Forelimb muscle (tissue), 1 donor: ENCODE results near the gene SDHC. TPM values are rescaled to one million over a fixed set of nuclear protein-coding genes. Genes with fewer than 3 reads are reported as not detected.
"Not testable (repeated sequence)": the region's sequence is repeated elsewhere in the genome, so short reads cannot be mapped to it uniquely, and the experiment has no call there.

Source experiments
- DNase-seq: peaks from one replicate; pipeline ENCODE4 v3.0.0-alpha.2; 2013; ENCODE audit warnings: low read depth
- polyA plus RNA-seq: library from polyadenylated mRNA; unstranded; fragments of 120-200 nt; gene quantifications from one replicate; pipeline ENCODE4 v1.2.1, GENCODE V29; 2013; ENCODE audit not compliant: insufficient read length

SDHC gene
- polyA plus RNA-seq, 1 donor: 117 TPM

DNA sequence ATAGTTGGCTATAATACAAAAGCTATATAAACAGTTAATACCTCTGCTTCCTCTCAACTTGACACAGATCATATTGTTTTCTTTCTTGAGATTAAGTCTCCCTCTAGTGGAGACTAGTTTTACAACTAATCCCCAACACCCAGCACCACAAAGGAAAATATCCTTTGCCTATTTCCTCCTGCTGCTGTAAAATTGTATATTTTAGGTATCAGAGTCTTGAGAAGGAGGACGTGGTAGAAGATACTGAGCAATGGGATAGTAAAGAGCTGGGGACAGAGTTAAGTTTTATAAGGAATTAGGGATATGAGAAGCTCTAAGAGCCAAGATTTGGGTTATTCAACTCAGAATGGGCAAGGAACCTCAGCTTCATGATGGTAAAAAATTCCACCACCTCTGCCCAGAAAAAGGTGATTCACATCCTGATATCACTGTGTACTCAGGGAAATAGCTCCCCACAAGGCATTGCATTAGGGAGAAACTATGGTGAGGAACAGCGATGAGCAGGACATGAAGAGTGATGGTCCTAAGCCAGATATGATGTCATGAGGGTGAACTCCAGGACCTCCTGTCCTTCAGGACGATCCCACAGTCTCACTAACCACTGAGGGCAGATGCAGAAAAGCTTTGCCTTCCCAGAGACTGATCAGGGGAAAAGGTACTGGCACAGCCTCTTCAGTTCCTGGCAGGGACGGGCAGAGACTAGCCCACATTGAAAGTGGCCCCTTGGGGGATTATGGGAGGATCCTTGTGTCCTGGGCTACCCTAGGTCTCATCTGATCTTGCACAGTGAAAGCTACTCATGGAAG lies 68.2 kb downstream of the SDHC start:
- peak; percentile 51 for DNase-seq

DNA sequence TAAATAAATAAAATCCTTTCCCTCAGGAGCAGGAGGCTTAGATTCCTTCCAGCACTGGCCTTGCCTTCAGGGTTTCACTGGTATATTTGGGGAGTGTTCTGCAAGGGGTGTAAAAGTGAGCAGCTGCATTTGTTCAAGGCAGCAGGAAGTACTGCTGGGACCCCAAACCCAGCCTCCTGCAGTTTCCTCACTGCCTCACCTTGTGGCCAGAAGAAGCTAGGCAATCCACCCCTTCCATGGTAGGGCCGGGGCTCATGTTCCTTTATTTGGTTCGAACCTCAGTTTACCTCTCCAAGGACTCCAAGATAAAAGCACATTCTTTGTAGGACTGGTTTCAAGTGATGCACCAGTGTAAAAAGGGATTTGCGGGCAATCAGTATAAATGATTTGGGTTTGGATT lies 74.5 kb downstream of the SDHC start:
- DNase-seq: no peak

GRCh38 chr1:161389158-161389557 lies 75.0 kb downstream of the SDHC start:
- DNase-seq: not testable (repeated sequence)

GRCh38 chr1:161389691-161390558 lies 75.7 kb downstream of the SDHC start:
- peak; percentile 88 for DNase-seq

- no peak for DNase-seq
Measured at GRCh38 chr1:161390559-161390858, 76.3 kb downstream of the SDHC start.

- DNase-seq: not testable (repeated sequence)
Measured at GRCh38 chr1:161391136-161391535, 77.0 kb downstream of the SDHC start.

DNA sequence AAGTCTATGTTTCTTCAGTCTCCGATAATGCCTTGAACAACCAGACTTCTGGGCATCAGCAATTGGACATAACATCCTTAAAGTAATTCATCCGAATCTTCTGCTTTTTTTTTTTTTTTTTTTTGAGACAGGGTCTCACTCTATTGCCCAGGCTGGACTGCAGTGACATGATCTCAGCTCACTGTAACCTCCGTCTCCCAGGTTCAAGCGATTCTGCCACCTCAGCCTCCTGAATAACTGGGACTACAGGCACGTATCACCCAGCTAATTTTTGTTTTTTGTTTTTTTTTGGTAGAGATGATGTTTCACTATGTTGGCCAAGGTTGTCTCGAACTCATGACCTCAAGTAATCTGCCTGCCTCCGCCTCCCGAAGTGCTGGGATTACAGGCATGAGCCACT lies 77.4 kb downstream of the SDHC start:
- no peak for DNase-seq

- no peak for DNase-seq
Measured at GRCh38 chr1:161393151-161393550, 79.0 kb downstream of the SDHC start.

GRCh38 chr1:161397038-161397437 lies 82.9 kb downstream of the SDHC start:
- not testable (repeated sequence) for DNase-seq

DNA sequence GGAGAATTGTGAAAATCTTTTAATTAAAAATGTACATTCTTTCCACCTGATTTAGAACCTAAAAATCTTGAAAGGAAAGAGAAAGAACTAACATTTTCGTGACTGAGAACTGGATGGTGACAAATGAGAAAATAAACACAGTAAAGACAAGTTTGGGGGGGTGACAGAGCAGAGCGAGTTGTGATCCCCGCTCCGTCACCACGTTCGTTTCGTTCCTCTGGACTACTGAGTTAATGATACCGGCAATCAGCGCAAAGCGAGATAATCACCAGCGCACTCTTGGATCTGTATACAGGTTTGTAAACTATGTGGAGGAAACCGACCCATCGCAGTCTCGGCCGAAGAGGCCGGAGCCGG lies 84.7 kb downstream of the SDHC start:
- no peak for DNase-seq

DNA sequence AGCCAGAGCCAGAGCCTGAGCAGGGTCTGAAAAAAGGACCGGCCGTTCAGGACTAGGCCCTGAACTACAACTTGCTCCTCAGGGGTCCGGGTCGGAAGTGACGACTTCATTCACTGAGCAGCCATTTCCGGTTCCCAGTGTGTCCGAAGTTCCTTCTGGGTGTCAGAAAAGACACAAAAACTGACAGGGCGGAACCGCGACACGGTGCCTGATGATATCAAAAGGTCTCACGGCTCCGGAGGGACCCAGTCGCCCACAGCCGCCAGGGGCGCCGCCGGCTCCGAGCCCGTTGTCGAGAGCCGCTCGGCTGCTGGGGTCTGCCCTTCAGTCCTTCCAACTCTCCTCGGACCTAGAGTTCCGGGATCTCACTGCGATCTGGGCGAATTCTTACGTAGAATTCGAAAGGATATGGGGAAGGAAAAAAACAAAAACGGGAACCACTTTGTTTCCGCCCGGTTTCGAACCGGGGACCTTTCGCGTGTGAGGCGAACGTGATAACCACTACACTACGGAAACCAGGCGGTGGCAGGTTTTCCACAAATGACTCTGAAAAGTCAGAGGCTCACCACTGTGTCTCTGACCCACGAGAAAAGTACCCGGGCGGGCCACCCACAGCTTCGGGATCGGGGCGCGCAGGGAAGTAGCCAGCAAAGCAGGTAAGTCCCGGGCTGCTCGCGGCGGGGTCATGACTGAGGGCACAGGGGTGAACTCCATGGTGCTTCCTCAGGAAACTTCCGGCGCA lies 85.2 kb downstream of the SDHC start:
- DNase-seq: peak; percentile 88

GRCh38 chr1:161402446-161402845 lies 88.3 kb downstream of the SDHC start:
- no peak for DNase-seq

DNA sequence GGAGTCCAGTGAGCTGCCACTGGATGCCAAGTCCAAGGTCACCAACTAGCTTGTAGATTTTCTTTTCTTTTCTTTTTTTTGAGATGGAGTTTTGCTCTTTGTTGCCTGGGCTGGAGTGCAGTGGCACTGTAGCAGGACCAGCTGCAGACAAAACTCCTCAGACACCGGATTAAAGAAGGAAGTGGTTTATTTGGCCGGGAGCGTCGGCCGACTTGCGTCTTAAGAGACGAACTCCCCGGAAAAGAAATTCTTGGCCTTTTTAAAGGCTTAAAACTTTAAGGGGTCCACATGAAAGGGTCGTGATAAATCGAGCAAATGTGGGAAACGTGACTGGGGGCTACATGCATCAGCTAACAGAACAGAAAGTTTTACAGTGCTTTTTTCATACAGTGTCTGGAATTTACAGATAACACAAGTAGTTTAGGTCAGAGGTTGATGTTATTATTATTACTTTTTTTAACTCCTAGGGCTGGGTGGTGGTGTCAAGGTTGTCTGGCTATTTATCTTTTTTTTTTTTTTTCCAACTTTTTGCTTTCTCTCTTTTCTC lies 89.9 kb downstream of the SDHC start:
- DNase-seq: no peak

DNA sequence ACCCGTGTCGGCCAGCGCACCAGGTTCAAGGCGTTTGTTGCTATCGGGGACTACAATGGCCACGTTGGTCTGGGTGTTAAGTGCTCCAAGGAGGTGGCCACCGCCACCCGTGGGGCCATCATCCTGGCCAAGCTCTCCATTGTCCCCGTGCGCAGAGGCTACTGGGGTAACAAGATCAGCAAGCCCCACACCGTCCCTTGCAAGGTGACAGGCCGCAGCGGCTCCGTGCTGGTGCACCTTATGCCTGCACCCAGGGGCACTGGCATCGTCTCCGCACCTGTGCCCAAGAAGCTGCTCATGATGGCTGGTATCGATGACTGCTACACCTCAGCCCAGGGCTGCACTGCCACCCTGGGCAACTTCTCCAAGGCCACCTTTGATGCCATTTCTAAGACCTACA lies 92.4 kb downstream of the SDHC start:
- DNase-seq: not testable (repeated sequence)

DNA sequence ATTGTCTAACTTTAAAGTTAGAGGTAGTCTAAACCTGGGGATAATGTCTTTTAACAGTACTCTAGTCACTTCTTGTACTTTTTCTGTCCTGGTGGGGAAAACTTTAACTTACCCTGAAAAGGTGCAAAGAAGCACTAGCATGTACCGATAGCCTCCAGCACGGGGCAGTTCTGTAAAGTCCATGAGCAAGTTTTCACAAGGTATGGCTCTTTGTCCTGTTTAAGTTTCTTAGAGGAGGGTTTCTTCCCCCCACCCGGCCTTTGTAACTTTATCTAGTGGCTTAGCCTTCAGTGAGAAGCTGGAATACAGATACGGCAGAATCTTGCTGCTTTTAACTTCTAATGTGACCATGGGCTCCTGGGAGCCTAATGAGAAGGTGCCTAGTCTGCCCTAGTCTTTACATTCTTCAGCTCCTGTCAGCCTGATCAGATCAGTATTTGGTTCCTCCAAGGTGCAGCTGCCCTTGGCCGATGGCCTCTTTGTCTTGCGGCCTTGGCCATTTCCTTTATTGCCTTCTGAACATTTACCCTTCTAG lies 93.3 kb downstream of the SDHC start:
- no peak for DNase-seq

GRCh38 chr1:161408429-161409052 lies 94.4 kb downstream of the SDHC start:
- no peak for DNase-seq

DNA sequence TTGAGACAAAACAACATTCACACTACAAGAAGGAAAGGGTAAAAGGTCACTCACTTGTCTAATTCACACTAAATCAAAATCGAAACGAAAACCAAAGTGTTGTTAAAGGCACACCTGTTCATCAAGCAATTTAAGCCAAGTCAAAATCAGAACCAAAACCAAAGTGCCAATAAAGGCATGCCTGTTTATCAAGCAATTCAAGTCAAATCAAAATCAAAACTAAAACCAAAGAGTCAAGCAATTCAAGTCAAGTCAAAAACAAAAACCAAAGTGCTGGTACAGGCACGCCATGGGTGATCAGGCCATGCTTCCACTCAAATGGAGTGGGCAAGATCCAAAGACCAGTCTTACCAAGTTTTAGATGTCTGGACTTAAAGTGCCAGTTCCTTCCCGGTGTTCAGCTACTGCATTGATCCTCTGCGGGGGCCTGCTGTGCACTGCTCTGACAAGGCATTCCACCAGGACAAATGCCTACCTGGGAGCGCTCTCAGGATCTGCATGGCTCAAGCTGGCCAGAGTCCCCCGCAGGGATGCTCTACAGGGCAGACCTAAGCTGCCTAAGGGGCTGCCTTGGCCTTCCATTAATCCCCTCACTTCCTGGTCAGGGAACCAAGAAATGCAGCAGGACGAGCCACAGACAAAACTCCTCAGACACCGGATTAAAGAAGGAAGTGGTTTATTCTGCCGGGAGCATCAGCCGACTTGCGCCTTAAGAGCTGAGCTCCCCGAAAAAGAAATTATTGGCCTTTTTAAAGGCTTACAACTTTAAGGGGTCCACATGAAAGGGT lies 95.9 kb downstream of the SDHC start:
- DNase-seq: not testable (repeated sequence)

DNA sequence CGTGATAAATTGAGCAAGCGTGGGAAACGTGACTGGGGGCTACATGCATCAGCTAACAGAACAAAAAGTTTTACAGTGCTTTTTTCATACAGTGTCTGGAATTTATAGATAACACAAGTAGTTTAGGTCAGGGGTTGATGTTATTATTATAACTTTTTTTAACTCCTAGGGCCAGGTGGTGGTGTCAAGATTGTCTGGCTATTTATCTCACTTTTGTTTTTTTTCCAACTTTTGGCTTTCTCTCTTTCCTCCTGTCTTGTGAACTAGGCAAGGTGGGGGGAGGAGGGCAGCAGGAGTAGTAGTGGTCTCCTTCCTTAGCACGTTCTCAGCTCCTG lies 96.4 kb downstream of the SDHC start:
- DNase-seq: not testable (repeated sequence)
